ENCODE measurements around the gene AOAH.

GRCh38 chr7:36623247-36623646, 101.0 kb downstream of the AOAH start:
- TF ChIP-seq NFIC (IDR thresholded peaks at IDR 0.05; ENCODE audit: low read length), result no peak
- no peak for TF ChIP-seq CTCF (CRISPR knock-in tag; IDR thresholded peaks at IDR 0.05)
- no peak for TF ChIP-seq ZKSCAN8 (CRISPR knock-in tag; IDR thresholded peaks at IDR 0.05; ENCODE audit: borderline replicate concordance)
- TF ChIP-seq ZNF274 (CRISPR knock-in tag; IDR thresholded peaks at IDR 0.05), result no peak
- no peak for TF ChIP-seq SRSF1 (optimal IDR thresholded peaks at IDR 0.05; ENCODE audit: low read depth, low read length)
- TF ChIP-seq EZH2 (conservative IDR thresholded peaks at IDR 0.05; ENCODE audit: low read depth, low read length), result no peak
- TF ChIP-seq ETV6 (CRISPR knock-in tag; conservative IDR thresholded peaks at IDR 0.05), result no peak
- no peak for TF ChIP-seq ELF1 (CRISPR knock-in tag; IDR thresholded peaks at IDR 0.05)
- no peak for TF ChIP-seq ZNF282 (IDR thresholded peaks at IDR 0.05; ENCODE audit: partially characterized antibody)

Measured in HepG2 (cell line).